Measurements from ENCODE around the gene TCF15.

TCF15 gene

GRCh38 chr20:611047-611842 lies 1.1 kb upstream of the TCF15 start:
- H3K36me3 ChIP-seq (ENCODE audit: insufficient read depth, low read length) = no peaks in the 10 kb centered on the region
- H3K79me2 ChIP-seq (ENCODE audit: insufficient read depth, low read length) = no peaks in the 10 kb centered on the region
- H2AFZ ChIP-seq (ENCODE audit: low read length) = no peak overlapping the region
- no peaks in the 10 kb centered on the region for H3K9me2 ChIP-seq (ENCODE audit: low read depth, low read length)
- no peak overlapping the region for H3K4me2 ChIP-seq (ENCODE audit: low read length)
- H3F3A ChIP-seq (ENCODE audit: insufficient read depth, low read length) = no peaks in the 10 kb centered on the region
- H3K27ac ChIP-seq (ENCODE audit: low read depth, low read length, poor library complexity, severe bottlenecking) = no peak overlapping the region
- no peak overlapping the region for H3K9ac ChIP-seq (ENCODE audit: low read length)
- no peaks in the 10 kb centered on the region for H3K9me3 ChIP-seq (ENCODE audit: low read length)
- H3K4me3 ChIP-seq (ENCODE audit: low read depth, low read length, poor library complexity, severe bottlenecking) = no peak overlapping the region
- no peaks in the 10 kb centered on the region for H3K4me1 ChIP-seq (ENCODE audit: insufficient read depth, low read length, severe bottlenecking)
- H4K20me1 ChIP-seq (ENCODE audit: insufficient read depth, low read length) = no peaks in the 10 kb centered on the region
- H3K27me3 ChIP-seq (ENCODE audit: insufficient read depth, low read length) = peaks cover 4% of the 10 kb centered on the region; the same call in 1 of the 2 replicates
- TF ChIP-seq EZH2 (IDR thresholded peaks at IDR 0.05; ENCODE audit: borderline replicate concordance, low read length) (no peak), CTCF (IDR thresholded peaks at IDR 0.05; ENCODE audit: low read length) (no peak)

- Histone ChIP-seq H3K9ac (ENCODE audit: low read length) (no peak overlapping the region), H2AFZ (ENCODE audit: low read length) (no peak overlapping the region), H3K79me2 (ENCODE audit: insufficient read depth, low read length) (no peaks in the 10 kb centered on the region), H3K27ac (ENCODE audit: low read depth, low read length, poor library complexity, severe bottlenecking) (no peak overlapping the region), H3K9me2 (ENCODE audit: low read depth, low read length) (no peaks in the 10 kb centered on the region), H3K36me3 (ENCODE audit: insufficient read depth, low read length) (no peaks in the 10 kb centered on the region), H3K9me3 (ENCODE audit: low read length) (no peaks in the 10 kb centered on the region), H3F3A (ENCODE audit: insufficient read depth, low read length) (no peaks in the 10 kb centered on the region), H3K4me1 (ENCODE audit: insufficient read depth, low read length, severe bottlenecking) (no peaks in the 10 kb centered on the region), H3K27me3 (ENCODE audit: insufficient read depth, low read length) (no peaks in the 10 kb centered on the region), H4K20me1 (ENCODE audit: insufficient read depth, low read length) (no peaks in the 10 kb centered on the region), H3K4me2 (ENCODE audit: low read length) (no peak overlapping the region), H3K4me3 (ENCODE audit: low read depth, low read length, poor library complexity, severe bottlenecking) (no peak overlapping the region)
- TF ChIP-seq CTCF (IDR thresholded peaks at IDR 0.05; ENCODE audit: low read length) = no peak
- no peak for TF ChIP-seq EZH2 (IDR thresholded peaks at IDR 0.05; ENCODE audit: borderline replicate concordance, low read length)
These were observed 641 bp downstream of the TCF15 start for GRCh38 chr20:609371-609964.

- H4K20me1 ChIP-seq (ENCODE audit: insufficient read depth, low read length) = no peaks in the 10 kb centered on the region
- no peaks in the 10 kb centered on the region for H3K27me3 ChIP-seq (ENCODE audit: insufficient read depth, low read length)
- no peak overlapping the region for H3K4me3 ChIP-seq (ENCODE audit: low read depth, low read length, poor library complexity, severe bottlenecking)
- no peaks in the 10 kb centered on the region for H3K9me3 ChIP-seq (ENCODE audit: low read length)
- no peak overlapping the region for H3K9ac ChIP-seq (ENCODE audit: low read length)
- no peaks in the 10 kb centered on the region for H3K36me3 ChIP-seq (ENCODE audit: insufficient read depth, low read length)
- no peak overlapping the region for H2AFZ ChIP-seq (ENCODE audit: low read length)
- no peaks in the 10 kb centered on the region for H3K4me1 ChIP-seq (ENCODE audit: insufficient read depth, low read length, severe bottlenecking)
- no peak for TF ChIP-seq EZH2 (IDR thresholded peaks at IDR 0.05; ENCODE audit: borderline replicate concordance, low read length)
- no peak for TF ChIP-seq CTCF (IDR thresholded peaks at IDR 0.05; ENCODE audit: low read length)
- H3F3A ChIP-seq (ENCODE audit: insufficient read depth, low read length) = no peaks in the 10 kb centered on the region
- H3K27ac ChIP-seq (ENCODE audit: low read depth, low read length, poor library complexity, severe bottlenecking) = no peak overlapping the region
- H3K4me2 ChIP-seq (ENCODE audit: low read length) = no peak overlapping the region
- no peaks in the 10 kb centered on the region for H3K79me2 ChIP-seq (ENCODE audit: insufficient read depth, low read length)
- H3K9me2 ChIP-seq (ENCODE audit: low read depth, low read length) = no peaks in the 10 kb centered on the region
These were observed 1.1 kb downstream of the TCF15 start for GRCh38 chr20:608970-609369.

Data from OCI-LY1 (cell line).